Measurements from ENCODE around the gene PTPRN2.
"Not testable (repeated sequence)": the region's sequence is repeated elsewhere in the genome, so short reads cannot be mapped to it uniquely, and the experiment has no call there.

Gene PTPRN2

DNA sequence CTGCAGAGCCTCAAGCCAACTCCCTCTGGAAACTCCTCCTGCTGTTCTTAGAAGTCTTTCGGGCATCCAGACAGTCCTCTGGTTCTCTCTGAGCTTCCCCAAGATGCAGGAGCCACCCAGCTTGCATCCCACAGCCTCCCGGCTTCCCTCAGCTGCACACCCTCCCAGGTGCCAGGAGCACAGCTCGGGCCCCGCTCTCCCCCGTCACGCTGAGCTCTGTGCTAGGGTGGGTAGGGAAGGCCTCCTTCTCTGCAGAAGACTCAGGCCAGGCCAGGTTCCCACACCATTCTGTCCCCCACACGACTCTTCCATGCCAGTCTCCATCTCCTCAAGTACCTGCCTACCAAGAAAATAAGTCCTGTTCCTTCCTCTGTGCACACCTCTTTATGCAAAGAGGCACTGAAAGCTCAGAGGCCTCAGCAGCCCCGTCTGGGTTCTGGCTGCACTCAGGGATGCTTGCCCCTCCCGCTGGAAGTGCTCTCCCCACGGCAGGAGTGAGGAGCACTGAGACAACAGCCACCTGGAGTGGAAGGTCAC is 537.1 kb downstream of the PTPRN2 start:
- DNase-seq (ENCODE audit: low read depth), result no peak
- H3K4me3 ChIP-seq (ENCODE audit: low read depth, low read length), result no peak overlapping the region
- TF ChIP-seq, protein P1, sequence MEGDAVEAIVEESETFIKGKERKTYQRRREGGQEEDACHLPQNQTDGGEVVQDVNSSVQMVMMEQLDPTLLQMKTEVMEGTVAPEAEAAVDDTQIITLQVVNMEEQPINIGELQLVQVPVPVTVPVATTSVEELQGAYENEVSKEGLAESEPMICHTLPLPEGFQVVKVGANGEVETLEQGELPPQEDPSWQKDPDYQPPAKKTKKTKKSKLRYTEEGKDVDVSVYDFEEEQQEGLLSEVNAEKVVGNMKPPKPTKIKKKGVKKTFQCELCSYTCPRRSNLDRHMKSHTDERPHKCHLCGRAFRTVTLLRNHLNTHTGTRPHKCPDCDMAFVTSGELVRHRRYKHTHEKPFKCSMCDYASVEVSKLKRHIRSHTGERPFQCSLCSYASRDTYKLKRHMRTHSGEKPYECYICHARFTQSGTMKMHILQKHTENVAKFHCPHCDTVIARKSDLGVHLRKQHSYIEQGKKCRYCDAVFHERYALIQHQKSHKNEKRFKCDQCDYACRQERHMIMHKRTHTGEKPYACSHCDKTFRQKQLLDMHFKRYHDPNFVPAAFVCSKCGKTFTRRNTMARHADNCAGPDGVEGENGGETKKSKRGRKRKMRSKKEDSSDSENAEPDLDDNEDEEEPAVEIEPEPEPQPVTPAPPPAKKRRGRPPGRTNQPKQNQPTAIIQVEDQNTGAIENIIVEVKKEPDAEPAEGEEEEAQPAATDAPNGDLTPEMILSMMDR (IDR thresholded peaks at IDR 0.05; ENCODE audit: low read depth, low read length, missing control alignments), result no peak

- TF ChIP-seq, protein P1 (IDR thresholded peaks at IDR 0.05; ENCODE audit: low read depth, low read length, missing control alignments), result no peak
- H3K4me3 ChIP-seq (ENCODE audit: low read depth, low read length), result no peak overlapping the region
Measured at GRCh38 chr7:158049271-158049670, 538.4 kb downstream of the PTPRN2 start.

DNA sequence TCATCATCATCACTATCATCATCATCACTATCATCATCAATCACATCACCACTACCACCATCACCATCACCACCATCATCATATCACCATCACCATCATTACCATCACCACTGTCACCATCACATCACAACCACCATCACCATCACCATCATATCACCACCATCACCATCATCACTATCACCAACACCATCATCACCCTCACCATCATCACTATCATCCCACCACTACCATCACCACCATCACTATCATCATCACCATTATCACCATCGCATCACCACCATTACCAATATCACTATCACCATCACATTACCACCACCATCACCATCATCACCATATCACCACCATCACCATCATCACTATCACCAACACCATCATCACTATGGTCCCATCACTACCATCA is 539.1 kb downstream of the PTPRN2 start:
- TF ChIP-seq, protein P1 (IDR thresholded peaks at IDR 0.05; ENCODE audit: low read depth, low read length, missing control alignments), result no peak
- H3K4me3 ChIP-seq (ENCODE audit: low read depth, low read length), result no peak overlapping the region
- DNase-seq (ENCODE audit: low read depth), result no peak

More at GRCh38 chr7:158049271-158049670, 538.4 kb downstream of the PTPRN2 start:
- no peak for DNase-seq (ENCODE audit: low read depth)

- TF ChIP-seq, protein P1 (IDR thresholded peaks at IDR 0.05; ENCODE audit: low read depth, low read length, missing control alignments), result no peak
- no peak overlapping the region for H3K4me3 ChIP-seq (ENCODE audit: low read depth, low read length)
- DNase-seq (ENCODE audit: low read depth), result no peak
Measured at GRCh38 chr7:158047391-158048059, 540.1 kb downstream of the PTPRN2 start.

DNA sequence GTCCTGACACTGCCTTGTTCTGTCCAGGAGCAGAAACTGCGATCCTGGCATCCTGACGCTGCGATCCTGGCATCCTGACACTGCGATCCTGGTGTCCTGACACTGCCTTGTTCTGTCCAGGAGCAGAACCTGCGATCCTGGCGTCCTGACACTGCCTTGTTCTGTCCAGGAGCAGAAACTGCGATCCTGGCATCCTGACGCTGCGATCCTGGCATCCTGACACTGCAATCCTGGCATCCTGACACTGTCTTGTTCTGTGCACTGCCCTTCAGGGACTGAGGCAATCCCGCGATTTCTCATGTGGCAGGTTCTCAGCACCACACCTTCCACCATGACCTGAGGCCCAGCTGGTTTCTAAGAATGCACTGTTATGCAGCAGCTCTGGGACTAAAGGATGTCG is 541.4 kb downstream of the PTPRN2 start:
- DNase-seq (ENCODE audit: low read depth); H3K4me3 ChIP-seq (ENCODE audit: low read depth, low read length): not testable (repeated sequence)

GRCh38 chr7:158044482-158044823 is 543.2 kb downstream of the PTPRN2 start:
- no peak for DNase-seq (ENCODE audit: low read depth)
- no peak overlapping the region for H3K4me3 ChIP-seq (ENCODE audit: low read depth, low read length)
- TF ChIP-seq, protein P1 (IDR thresholded peaks at IDR 0.05; ENCODE audit: low read depth, low read length, missing control alignments), result no peak

GRCh38 chr7:158043551-158044481 is 543.8 kb downstream of the PTPRN2 start:
- DNase-seq (ENCODE audit: low read depth), result no peak

More at GRCh38 chr7:158043551-158044481, 543.8 kb downstream of the PTPRN2 start:
- H3K4me3 ChIP-seq (ENCODE audit: low read depth, low read length), result no peak overlapping the region
- TF ChIP-seq, protein P1 (IDR thresholded peaks at IDR 0.05; ENCODE audit: low read depth, low read length, missing control alignments), result no peak
